MM.1S (cell line): ENCODE results near the gene BCL11A.

Experiments used
- DNase-seq: peaks from one replicate; pipeline ENCODE4 v3.0.0-alpha.2; 2015
- H2AFZ ChIP-seq: fragments of 300-600 bp; sonication (generic); 2 replicates; pipeline ENCODE4 v1.6.0; 2016; ENCODE audit warnings: antibody characterized with exemption, low read length
- H3F3A ChIP-seq: fragments of 300-600 bp; sonication (generic); 2 replicates; pipeline ENCODE4 v1.6.1; 2016; ENCODE audit warnings: mild to moderate bottlenecking, antibody characterized with exemption, low read length, moderate library complexity, mixed read lengths; ENCODE audit not compliant: insufficient read depth
- H3K27ac ChIP-seq: fragments of 300-600 bp; sonication (generic); 2 replicates; pipeline ENCODE4 v1.5.1; 2016; ENCODE audit warnings: mild to moderate bottlenecking, low read length
- H3K27me3 ChIP-seq: fragments of 300-600 bp; sonication (generic); replicated peaks from 2 replicates; pipeline ENCODE4 v1.6.0; 2016; ENCODE audit warnings: low read length; ENCODE audit not compliant: insufficient read depth
- H3K36me3 ChIP-seq: fragments of 300-600 bp; sonication (generic); replicated peaks from 2 replicates; pipeline ENCODE4 v1.6.1; 2016; ENCODE audit warnings: mild to moderate bottlenecking, low read length, mixed read lengths; ENCODE audit not compliant: insufficient read depth
- H3K4me1 ChIP-seq: fragments of 300-600 bp; sonication (generic); 2 replicates; pipeline ENCODE4 v1.6.1; 2016; ENCODE audit warnings: low read length, mixed read lengths
- H3K4me2 ChIP-seq: fragments of 300-600 bp; sonication (generic); 2 replicates; pipeline ENCODE4 v1.6.0; 2016; ENCODE audit warnings: low read depth, low read length
- H3K4me3 ChIP-seq: fragments of 300-600 bp; sonication (generic); 2 replicates; pipeline ENCODE4 v1.5.1; 2016; ENCODE audit warnings: low read length, mixed read lengths
- H3K79me2 ChIP-seq: fragments of 300-600 bp; sonication (generic); 2 replicates; pipeline ENCODE4 v1.6.1; 2016; ENCODE audit warnings: mixed run types, low read length, mixed read lengths
- H3K9ac ChIP-seq: fragments of 300-600 bp; sonication (generic); 2 replicates; pipeline ENCODE4 v1.6.1; 2016; ENCODE audit warnings: low read length, mixed read lengths
- H3K9me2 ChIP-seq: fragments of 300-600 bp; sonication (generic); replicated peaks from 2 replicates; pipeline ENCODE4 v1.6.1; 2016; ENCODE audit warnings: mild to moderate bottlenecking, low read length, mixed read lengths; ENCODE audit not compliant: insufficient read depth
- H3K9me3 ChIP-seq: fragments of 300-600 bp; sonication (generic); replicated peaks from 2 replicates; pipeline ENCODE4 v1.6.1; 2016; ENCODE audit warnings: mild to moderate bottlenecking, low read length, mixed read lengths; ENCODE audit not compliant: insufficient read depth
- H4K20me1 ChIP-seq: fragments of 300-600 bp; sonication (generic); 2 replicates; pipeline ENCODE4 v1.6.1; 2016; ENCODE audit warnings: mild to moderate bottlenecking, low read length, moderate library complexity, mixed read lengths; ENCODE audit not compliant: insufficient read depth
- EZH2 ChIP-seq: fragments of 300-600 bp; sonication (generic); optimal IDR thresholded peaks from 2 replicates; pipeline ENCODE3; 2017; ENCODE audit warnings: low read depth, mild to moderate bottlenecking, antibody characterized with exemption, low read length, mixed read lengths
- EZH2phosphoT487 ChIP-seq: fragments of 300-600 bp; sonication (generic); IDR thresholded peaks from 2 replicates; pipeline ENCODE4 v1.6.1; 2018; ENCODE audit warnings: antibody characterized with exemption, low read length
- TF ChIP-seq, protein P1 (sequence below): fragments of 300-600 bp; sonication (generic); IDR thresholded peaks from 2 replicates; pipeline ENCODE4 v1.5.1; 2016; ENCODE audit warnings: antibody characterized with exemption, low read length, mixed read lengths

BCL11A gene

GRCh38 chr2:60589104-60589503 lies 35.6 kb upstream of the BCL11A start:
- Histone ChIP-seq H3F3A (no peaks in the 10 kb centered on the region), H3K9me3 (no peaks in the 10 kb centered on the region; the same call in 1 of the 2 replicates), H3K27ac (no peak overlapping the region), H3K9ac (no peak overlapping the region), H3K4me1 (no peaks in the 10 kb centered on the region), H3K4me2 (no peak overlapping the region), H3K79me2 (no peaks in the 10 kb centered on the region), H3K36me3 (no peaks in the 10 kb centered on the region), H3K9me2 (no peaks in the 10 kb centered on the region), H3K27me3 (no peaks in the 10 kb centered on the region), H2AFZ (no peak overlapping the region), H4K20me1 (no peaks in the 10 kb centered on the region), H3K4me3 (no peak overlapping the region)
- TF ChIP-seq EZH2 = no peak
- TF ChIP-seq, protein P1, sequence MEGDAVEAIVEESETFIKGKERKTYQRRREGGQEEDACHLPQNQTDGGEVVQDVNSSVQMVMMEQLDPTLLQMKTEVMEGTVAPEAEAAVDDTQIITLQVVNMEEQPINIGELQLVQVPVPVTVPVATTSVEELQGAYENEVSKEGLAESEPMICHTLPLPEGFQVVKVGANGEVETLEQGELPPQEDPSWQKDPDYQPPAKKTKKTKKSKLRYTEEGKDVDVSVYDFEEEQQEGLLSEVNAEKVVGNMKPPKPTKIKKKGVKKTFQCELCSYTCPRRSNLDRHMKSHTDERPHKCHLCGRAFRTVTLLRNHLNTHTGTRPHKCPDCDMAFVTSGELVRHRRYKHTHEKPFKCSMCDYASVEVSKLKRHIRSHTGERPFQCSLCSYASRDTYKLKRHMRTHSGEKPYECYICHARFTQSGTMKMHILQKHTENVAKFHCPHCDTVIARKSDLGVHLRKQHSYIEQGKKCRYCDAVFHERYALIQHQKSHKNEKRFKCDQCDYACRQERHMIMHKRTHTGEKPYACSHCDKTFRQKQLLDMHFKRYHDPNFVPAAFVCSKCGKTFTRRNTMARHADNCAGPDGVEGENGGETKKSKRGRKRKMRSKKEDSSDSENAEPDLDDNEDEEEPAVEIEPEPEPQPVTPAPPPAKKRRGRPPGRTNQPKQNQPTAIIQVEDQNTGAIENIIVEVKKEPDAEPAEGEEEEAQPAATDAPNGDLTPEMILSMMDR = no peak
- no peak for TF ChIP-seq EZH2phosphoT487
- no peak for DNase-seq

DNA sequence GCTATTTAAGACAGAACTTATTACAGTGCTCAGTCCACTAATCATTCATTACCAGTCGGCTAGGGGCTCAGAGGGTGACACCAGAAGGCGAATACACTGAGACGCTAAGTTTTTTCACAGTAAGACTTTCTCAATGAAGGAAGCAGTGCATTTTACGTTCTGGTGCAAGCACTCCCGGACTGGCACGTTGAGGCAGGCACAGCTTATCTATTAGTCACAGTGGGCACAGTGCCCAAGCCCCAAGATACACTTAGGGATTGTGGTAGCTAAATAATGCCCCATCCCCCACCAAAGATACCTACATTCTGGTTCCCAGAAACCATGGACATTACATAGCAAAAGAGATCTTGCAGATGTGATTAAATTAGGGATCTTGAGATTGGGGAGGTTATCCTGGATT lies 32.6 kb upstream of the BCL11A start:
- no peak for DNase-seq
- Histone ChIP-seq H3K27me3 (no peaks in the 10 kb centered on the region), H3K4me1 (peaks cover 3% of the 10 kb centered on the region; the same call in 1 of the 2 replicates), H3K9me2 (no peaks in the 10 kb centered on the region), H3K4me2 (no peak overlapping the region), H3K9ac (no peak overlapping the region), H3F3A (no peaks in the 10 kb centered on the region), H3K4me3 (no peak overlapping the region), H3K36me3 (no peaks in the 10 kb centered on the region), H3K9me3 (no peaks in the 10 kb centered on the region), H3K27ac (no peak overlapping the region), H2AFZ (no peak overlapping the region), H3K79me2 (no peaks in the 10 kb centered on the region), H4K20me1 (no peaks in the 10 kb centered on the region)
- TF ChIP-seq EZH2 (no peak), EZH2phosphoT487 (no peak)
- TF ChIP-seq, protein P1 = no peak

- H3K9me2 ChIP-seq = no peaks in the 10 kb centered on the region
- no peaks in the 10 kb centered on the region for H3K36me3 ChIP-seq
- TF ChIP-seq, protein P1 = no peak
- TF ChIP-seq EZH2 = no peak
- no peak for TF ChIP-seq EZH2phosphoT487
- H2AFZ ChIP-seq = no peak overlapping the region
- no peaks in the 10 kb centered on the region for H3K79me2 ChIP-seq
- no peak for DNase-seq
- no peak overlapping the region for H3K4me2 ChIP-seq
- H3K9ac ChIP-seq = no peak overlapping the region
- no peaks in the 10 kb centered on the region for H4K20me1 ChIP-seq
- no peaks in the 10 kb centered on the region for H3K9me3 ChIP-seq
- peaks cover 3% of the 10 kb centered on the region; the same call in 1 of the 2 replicates for H3K4me1 ChIP-seq
- no peaks in the 10 kb centered on the region for H3K27me3 ChIP-seq
- no peak overlapping the region for H3K27ac ChIP-seq
- H3F3A ChIP-seq = no peaks in the 10 kb centered on the region
- no peak overlapping the region for H3K4me3 ChIP-seq
These were observed 31.8 kb upstream of the BCL11A start for GRCh38 chr2:60585276-60585675.
